Endodermal cell (in vitro differentiated cells): ENCODE measurements around the gene SDR9C7. TPM values are rescaled to one million over a fixed set of nuclear protein-coding genes. Genes with fewer than 3 reads are reported as not detected.

Experiments
- DNase-seq: peaks from one replicate; pipeline ENCODE4 v3.0.0-alpha.2; 2017
- H3K27ac ChIP-seq: 2 replicates; pipeline ENCODE4 v1.5.1; 2013; ENCODE audit warnings: mild to moderate bottlenecking, low read depth, low read length, moderate library complexity
- H3K27me3 ChIP-seq: 2 replicates; pipeline ENCODE4 v1.6.1; 2013; ENCODE audit warnings: mild to moderate bottlenecking, low read length, moderate library complexity; ENCODE audit not compliant: insufficient read depth, control insufficient read depth, poor library complexity, severe bottlenecking
- H3K36me3 ChIP-seq: 2 replicates; pipeline ENCODE4 v1.7.0; 2013; ENCODE audit warnings: mild to moderate bottlenecking, low read length, moderate library complexity; ENCODE audit not compliant: control insufficient read depth, insufficient read depth
- H3K4me1 ChIP-seq: one replicate; pipeline ENCODE4 v1.7.0; 2013; ENCODE audit warnings: low read length; ENCODE audit not compliant: control insufficient read depth, insufficient read depth
- H3K4me3 ChIP-seq: 2 replicates; pipeline ENCODE4 v1.5.1; 2013; ENCODE audit warnings: mild to moderate bottlenecking, low read length, moderate library complexity
- H3K9ac ChIP-seq: 2 replicates; pipeline ENCODE4 v1.6.1; 2013; ENCODE audit warnings: mild to moderate bottlenecking, low read length, moderate library complexity; ENCODE audit not compliant: poor library complexity, severe bottlenecking; ENCODE audit errors: extremely low read depth
- H3K9me3 ChIP-seq: 2 replicates; pipeline ENCODE4 v1.6.1; 2013; ENCODE audit warnings: mild to moderate bottlenecking, low read length, moderate library complexity; ENCODE audit not compliant: control insufficient read depth
- H3K27ac Mint-ChIP-seq: 2 replicates; pipeline ENCODE4 v1.8.0; 2020; ENCODE audit warnings: mixed read lengths
- H3K27me3 Mint-ChIP-seq: 2 replicates; pipeline ENCODE4 v1.8.0; 2021; ENCODE audit warnings: mild to moderate bottlenecking, mixed read lengths; ENCODE audit not compliant: insufficient read depth
- H3K36me3 Mint-ChIP-seq: 2 replicates; pipeline ENCODE4 v1.8.0; 2020; ENCODE audit warnings: low read depth, mixed read lengths
- H3K4me1 Mint-ChIP-seq: 2 replicates; pipeline ENCODE4 v1.8.0; 2020; ENCODE audit warnings: mixed read lengths
- H3K4me3 Mint-ChIP-seq: 2 replicates; pipeline ENCODE4 v1.8.0; 2020; ENCODE audit warnings: mild to moderate bottlenecking, moderate library complexity, mixed read lengths
- H3K9me3 Mint-ChIP-seq: 2 replicates; pipeline ENCODE4 v1.8.0; 2020; ENCODE audit warnings: mild to moderate bottlenecking, mixed read lengths
- CTCF ChIP-seq: fragments of 200-600 bp; sonication (generic); conservative IDR thresholded peaks from 2 replicates; pipeline ENCODE4 v1.5.0; 2021; ENCODE audit warnings: antibody characterized with exemption, mild to moderate bottlenecking
- WGBS, 2 experiments: methylation state at CpG; one replicate each; pipeline versions ENCODE4 v1.1.5 to v1.1.7; 2013; ENCODE audit warnings: missing lambda C conversion rate in 2 of 2, mixed read lengths in 1 of 2; ENCODE audit not compliant: insufficient coverage in 1 of 2, insufficient read length in 1 of 2; 5-methylcytosine and 5-hydroxymethylcytosine counted together
- total RNA-seq, 2 donors: library from RNA; stranded (reverse); fragmentation: NEBNext Ultra II Directional in 1 of 2; extraction: Animal tissue kit (Norgen Biotek cat#: 25700) in 1 of 2; gene quantifications; 2 replicates in 1 of 2; 3 replicates in 1 of 2; pipeline ENCODE4 v1.2.1, GENCODE V29; 2021

SDR9C7 gene
- total RNA-seq, 2 donors from 2014 or later, result not detected

- Histone ChIP-seq H3K4me3 (no peak overlapping the region), H3K4me1 (no peaks in the 10 kb centered on the region), H3K36me3 (no peaks in the 10 kb centered on the region), H3K27me3 (no peaks in the 10 kb centered on the region), H3K27ac (no peak overlapping the region), H3K9ac (no peak overlapping the region), H3K9me3 (no peaks in the 10 kb centered on the region)
- 91 to 100% methylated on average over 4 of the region's 4 CpGs for WGBS, 2 experiments
- H3K4me3 Mint-ChIP-seq, result no peak overlapping the region
- no peak overlapping the region for H3K27ac Mint-ChIP-seq
- H3K4me1 Mint-ChIP-seq, result no peaks in the 10 kb centered on the region
- H3K36me3 Mint-ChIP-seq, result no peaks in the 10 kb centered on the region
- no peak for DNase-seq
- H3K9me3 Mint-ChIP-seq, result no peaks in the 10 kb centered on the region
- TF ChIP-seq CTCF, result no peak
- no peaks in the 10 kb centered on the region for H3K27me3 Mint-ChIP-seq
These were observed 46.8 kb upstream of the SDR9C7 start for GRCh38 chr12:56980941-56981530.

DNA sequence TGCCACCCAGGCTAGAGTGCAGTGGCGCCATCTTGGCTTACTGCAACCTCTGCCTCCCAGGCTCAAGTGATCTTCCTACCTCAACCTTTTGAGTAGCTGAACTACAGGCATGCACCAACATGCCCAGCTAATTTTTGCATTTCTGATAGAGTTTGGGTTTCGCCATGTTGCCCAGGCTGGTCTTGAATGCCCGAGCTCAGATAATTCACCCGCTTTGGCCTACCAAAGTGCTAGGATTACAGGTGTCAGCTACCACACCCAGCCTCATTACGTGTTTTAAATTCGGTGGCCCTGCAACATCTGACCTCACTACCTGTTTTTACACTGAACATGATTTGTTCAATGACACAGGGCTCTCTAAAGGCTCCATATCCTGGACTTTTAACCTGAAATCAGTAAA is 46.1 kb upstream of the SDR9C7 start:
- H3K4me3 Mint-ChIP-seq, result no peak overlapping the region
- peak; percentile 22 for DNase-seq
- no peaks in the 10 kb centered on the region for H3K9me3 Mint-ChIP-seq
- no peaks in the 10 kb centered on the region for H3K27me3 Mint-ChIP-seq
- Histone ChIP-seq H3K4me3 (no peak overlapping the region), H3K27ac (no peak overlapping the region), H3K36me3 (no peaks in the 10 kb centered on the region), H3K4me1 (no peaks in the 10 kb centered on the region), H3K9ac (no peak overlapping the region), H3K27me3 (no peaks in the 10 kb centered on the region), H3K9me3 (no peaks in the 10 kb centered on the region)
- WGBS, 2 experiments, result 89 to 93% methylated on average over 6 of the region's 6 CpGs
- TF ChIP-seq CTCF, result no peak
- no peaks in the 10 kb centered on the region for H3K36me3 Mint-ChIP-seq
- no peak overlapping the region for H3K27ac Mint-ChIP-seq
- no peaks in the 10 kb centered on the region for H3K4me1 Mint-ChIP-seq

- no peak overlapping the region for H3K4me3 Mint-ChIP-seq
- Histone ChIP-seq H3K27ac (no peak overlapping the region), H3K27me3 (no peaks in the 10 kb centered on the region), H3K4me3 (no peak overlapping the region), H3K36me3 (no peaks in the 10 kb centered on the region), H3K9ac (no peak overlapping the region), H3K4me1 (no peaks in the 10 kb centered on the region), H3K9me3 (no peaks in the 10 kb centered on the region)
- no peaks in the 10 kb centered on the region for H3K9me3 Mint-ChIP-seq
- no peaks in the 10 kb centered on the region for H3K4me1 Mint-ChIP-seq
- WGBS, 2 experiments, result 85 to 100% methylated on average over 3 of the region's 3 CpGs
- DNase-seq, result peak; percentile 26
- no peak for TF ChIP-seq CTCF
- H3K27me3 Mint-ChIP-seq, result no peaks in the 10 kb centered on the region
- no peaks in the 10 kb centered on the region for H3K36me3 Mint-ChIP-seq
- no peak overlapping the region for H3K27ac Mint-ChIP-seq
These were observed 45.4 kb upstream of the SDR9C7 start for GRCh38 chr12:56979628-56980027.
